Keratinocyte (primary cell): ENCODE data around the gene KCNH6.

Experiments used
- CTCF ChIP-seq, 3 experiments: IDR thresholded peaks in 1 of 3; conservative IDR thresholded peaks in 1 of 3; optimal IDR thresholded peaks in 1 of 3; 2 replicates in 2 of 3; 3 replicates in 1 of 3; pipeline versions ENCODE3 to v1.5.1; 2011; ENCODE audit warnings: low read length in 3 of 3, mild to moderate bottlenecking in 3 of 3, moderate library complexity in 2 of 3, control low read depth in 1 of 3, inconsistent platforms in 1 of 3; ENCODE audit not compliant: insufficient read depth in 2 of 3; ENCODE audit errors: extremely low read depth in 1 of 3
- EZH2 ChIP-seq: IDR thresholded peaks from one replicate; pipeline ENCODE4 v1.6.1; 2012; ENCODE audit warnings: inconsistent platforms, mild to moderate bottlenecking, low read length, moderate library complexity

GRCh38 chr17:63482509-63482908 is 40.6 kb upstream of the KCNH6 start:
- TF ChIP-seq CTCF (optimal IDR thresholded peaks at IDR 0.05 in 1 of 3, IDR thresholded peaks at IDR 0.05 in 1 of 3, conservative IDR thresholded peaks at IDR 0.05 in 1 of 3; ENCODE audit: extremely low read depth in 1 of 3, insufficient read depth in 2 of 3, low read length in 3 of 3) (no peak), EZH2 (no peak)
